Mesothelial cell of epicardium (in vitro differentiated cells): ENCODE measurements around the gene FUT8. TPM values are rescaled to one million over a fixed set of nuclear protein-coding genes. Genes with fewer than 3 reads are reported as not detected.
"Not testable (repeated sequence)": the region's sequence is repeated elsewhere in the genome, so short reads cannot be mapped to it uniquely, and the experiment has no call there.

ENCODE experiments used
- DNase-seq, 2 experiments: peaks; one replicate each; pipeline ENCODE4 v3.0.0; 2021; ENCODE audit warnings: low spot score in 2 of 2; ENCODE audit not compliant: unreplicated experiment in 2 of 2
- H3K27ac Mint-ChIP-seq: 2 replicates; pipeline ENCODE4 v1.8.0; 2021; ENCODE audit warnings: mixed read lengths
- H3K27me3 Mint-ChIP-seq: 2 replicates; pipeline ENCODE4 v1.8.0; 2021; ENCODE audit warnings: low read depth, mixed read lengths
- H3K36me3 Mint-ChIP-seq: 2 replicates; pipeline ENCODE4 v1.8.0; 2021; ENCODE audit warnings: mixed read lengths
- H3K4me1 Mint-ChIP-seq: 2 replicates; pipeline ENCODE4 v1.8.0; 2021; ENCODE audit warnings: mixed read lengths
- H3K4me3 Mint-ChIP-seq: 2 replicates; pipeline ENCODE4 v1.8.0; 2021; ENCODE audit warnings: mild to moderate bottlenecking, moderate library complexity, mixed read lengths
- H3K9me3 Mint-ChIP-seq: 2 replicates; pipeline ENCODE4 v1.8.0; 2021; ENCODE audit warnings: mixed read lengths
- total RNA-seq: library from RNA; stranded (reverse); gene quantifications from 3 replicates; pipeline ENCODE4 v1.2.1, GENCODE V29; 2021
- TF ChIP-seq, protein P1 (sequence below): fragments of 200-600 bp; sonication (generic); IDR thresholded peaks from one replicate; pipeline ENCODE4 v1.5.0; 2021; ENCODE audit warnings: antibody characterized with exemption; ENCODE audit not compliant: unreplicated experiment

Gene FUT8
- total RNA-seq, 1 donor from 2014 or later: 49.4 TPM

DNA sequence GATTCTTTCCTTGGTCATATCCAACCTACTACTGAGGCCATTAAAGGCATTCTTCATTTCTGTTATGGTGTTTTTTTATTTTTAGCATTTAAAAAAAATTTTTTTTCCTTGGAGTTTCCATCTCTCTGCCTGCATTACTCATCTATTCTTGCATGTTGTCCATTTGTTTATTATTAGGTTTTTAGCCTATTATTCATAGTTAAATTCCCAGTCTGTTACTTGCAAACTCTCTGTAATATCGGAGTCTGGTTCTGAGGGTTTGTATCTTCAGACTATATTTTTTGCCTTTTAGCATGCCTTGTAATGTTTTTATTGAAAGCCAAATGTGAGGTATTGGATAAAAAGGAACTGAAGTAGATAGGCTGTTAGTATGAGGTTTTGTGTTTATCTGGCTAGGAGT is 284.3 kb downstream of the FUT8 start:
- H3K4me1 Mint-ChIP-seq: no peaks in the 10 kb centered on the region
- H3K36me3 Mint-ChIP-seq: peaks cover 18% of the 10 kb centered on the region
- H3K9me3 Mint-ChIP-seq: peaks cover 21% of the 10 kb centered on the region
- no peak overlapping the region for H3K4me3 Mint-ChIP-seq
- no peak overlapping the region for H3K27ac Mint-ChIP-seq
- DNase-seq: no peak
- no peaks in the 10 kb centered on the region for H3K27me3 Mint-ChIP-seq
- TF ChIP-seq, protein P1, sequence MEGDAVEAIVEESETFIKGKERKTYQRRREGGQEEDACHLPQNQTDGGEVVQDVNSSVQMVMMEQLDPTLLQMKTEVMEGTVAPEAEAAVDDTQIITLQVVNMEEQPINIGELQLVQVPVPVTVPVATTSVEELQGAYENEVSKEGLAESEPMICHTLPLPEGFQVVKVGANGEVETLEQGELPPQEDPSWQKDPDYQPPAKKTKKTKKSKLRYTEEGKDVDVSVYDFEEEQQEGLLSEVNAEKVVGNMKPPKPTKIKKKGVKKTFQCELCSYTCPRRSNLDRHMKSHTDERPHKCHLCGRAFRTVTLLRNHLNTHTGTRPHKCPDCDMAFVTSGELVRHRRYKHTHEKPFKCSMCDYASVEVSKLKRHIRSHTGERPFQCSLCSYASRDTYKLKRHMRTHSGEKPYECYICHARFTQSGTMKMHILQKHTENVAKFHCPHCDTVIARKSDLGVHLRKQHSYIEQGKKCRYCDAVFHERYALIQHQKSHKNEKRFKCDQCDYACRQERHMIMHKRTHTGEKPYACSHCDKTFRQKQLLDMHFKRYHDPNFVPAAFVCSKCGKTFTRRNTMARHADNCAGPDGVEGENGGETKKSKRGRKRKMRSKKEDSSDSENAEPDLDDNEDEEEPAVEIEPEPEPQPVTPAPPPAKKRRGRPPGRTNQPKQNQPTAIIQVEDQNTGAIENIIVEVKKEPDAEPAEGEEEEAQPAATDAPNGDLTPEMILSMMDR: no peak

DNA sequence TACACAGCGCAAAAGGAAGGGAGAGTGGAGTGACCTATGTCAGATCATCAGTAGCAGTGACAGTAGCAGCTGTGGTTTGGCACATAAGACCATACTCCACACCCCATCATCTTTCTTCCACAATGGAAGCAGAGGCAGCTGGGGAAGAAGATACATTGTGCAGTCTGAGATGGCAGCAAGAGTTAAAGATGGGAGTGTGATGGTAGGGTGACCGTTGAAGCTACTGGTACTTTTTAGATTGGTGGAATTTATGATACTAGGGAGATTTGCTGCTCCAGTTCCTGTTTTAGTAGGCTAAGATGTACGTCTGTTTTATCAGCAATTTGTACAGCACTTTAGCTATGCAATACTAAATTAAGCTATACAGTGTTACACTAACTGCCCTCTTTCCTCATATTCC is 291.0 kb downstream of the FUT8 start:
- TF ChIP-seq, protein P1: no peak
- Mint-ChIP-seq H3K4me1 (no peaks in the 10 kb centered on the region), H3K27me3 (no peaks in the 10 kb centered on the region), H3K36me3 (peaks cover 12% of the 10 kb centered on the region), H3K4me3 (no peak overlapping the region), H3K9me3 (peaks cover 18% of the 10 kb centered on the region), H3K27ac (no peak overlapping the region)
- DNase-seq: no peak

DNA sequence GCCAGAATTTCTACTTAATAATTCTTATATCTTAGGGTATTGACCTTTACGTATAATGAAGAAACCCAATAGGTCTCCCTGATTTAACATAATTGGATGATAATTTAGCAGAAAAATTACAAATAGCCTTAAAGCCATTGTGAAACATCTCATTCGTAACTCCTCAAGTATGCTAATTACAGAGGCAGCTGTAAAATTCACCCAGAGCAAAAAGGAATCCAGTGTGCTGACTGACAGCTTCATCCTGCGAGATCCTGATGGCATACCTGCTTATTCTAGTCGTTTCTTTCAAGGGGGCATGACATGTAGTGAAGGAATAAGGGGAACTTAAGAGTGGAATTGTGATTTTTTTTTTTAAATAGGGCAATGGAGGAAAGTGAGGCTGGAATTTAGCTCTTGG is 291.5 kb downstream of the FUT8 start:
- Mint-ChIP-seq H3K4me1 (no peaks in the 10 kb centered on the region), H3K9me3 (peaks cover 20% of the 10 kb centered on the region), H3K27ac (no peak overlapping the region), H3K4me3 (no peak overlapping the region), H3K36me3 (peaks cover 14% of the 10 kb centered on the region), H3K27me3 (no peaks in the 10 kb centered on the region)
- TF ChIP-seq, protein P1: no peak
- no peak for DNase-seq

DNA sequence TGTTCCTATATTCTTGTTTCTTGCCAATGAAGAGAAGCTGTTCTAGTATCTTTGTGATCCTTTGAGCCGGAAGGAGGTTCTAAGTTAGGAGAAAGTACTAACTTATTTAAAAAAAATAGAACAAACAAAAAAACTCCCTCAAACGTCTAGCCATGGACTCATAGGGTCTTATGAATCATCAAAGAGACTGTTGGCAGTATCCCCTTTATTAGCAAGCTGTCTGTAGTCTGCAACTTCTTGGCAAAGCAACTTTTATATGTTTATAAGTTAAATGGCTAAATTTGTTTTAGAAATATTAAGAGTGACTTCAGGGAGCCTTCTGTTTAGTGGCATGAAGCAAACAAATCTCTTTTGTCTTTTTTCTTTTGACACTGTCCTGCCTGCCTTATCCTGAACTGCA is 291.9 kb downstream of the FUT8 start:
- no peak for DNase-seq
- H3K27me3 Mint-ChIP-seq: no peaks in the 10 kb centered on the region
- peaks cover 20% of the 10 kb centered on the region for H3K9me3 Mint-ChIP-seq
- H3K27ac Mint-ChIP-seq: no peak overlapping the region
- no peak overlapping the region for H3K4me3 Mint-ChIP-seq
- H3K4me1 Mint-ChIP-seq: no peaks in the 10 kb centered on the region
- H3K36me3 Mint-ChIP-seq: peaks cover 14% of the 10 kb centered on the region
- TF ChIP-seq, protein P1: no peak

DNA sequence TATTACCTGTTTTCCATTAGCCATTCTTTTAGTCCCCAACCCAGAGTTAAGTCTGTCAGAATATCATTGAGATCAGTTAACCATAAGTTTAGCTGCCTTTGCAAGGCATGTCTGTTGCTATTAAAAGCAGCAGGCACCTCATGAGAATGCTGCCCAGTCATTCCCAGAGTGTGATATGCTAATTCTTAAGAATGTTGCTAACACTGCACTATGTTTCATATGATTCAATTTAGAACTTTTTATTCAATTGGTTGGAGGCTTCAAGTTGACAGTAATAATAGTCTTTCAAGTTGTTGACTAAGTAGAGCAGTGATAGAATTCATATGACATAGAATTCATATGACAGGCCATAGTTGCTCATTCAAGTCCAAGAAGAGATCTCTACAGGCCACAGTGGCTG is 292.3 kb downstream of the FUT8 start:
- TF ChIP-seq, protein P1: no peak
- no peaks in the 10 kb centered on the region for H3K4me1 Mint-ChIP-seq
- H3K27ac Mint-ChIP-seq: no peak overlapping the region
- H3K9me3 Mint-ChIP-seq: peaks cover 20% of the 10 kb centered on the region
- DNase-seq: no peak
- H3K4me3 Mint-ChIP-seq: no peak overlapping the region
- H3K27me3 Mint-ChIP-seq: no peaks in the 10 kb centered on the region
- peaks cover 14% of the 10 kb centered on the region for H3K36me3 Mint-ChIP-seq

DNA sequence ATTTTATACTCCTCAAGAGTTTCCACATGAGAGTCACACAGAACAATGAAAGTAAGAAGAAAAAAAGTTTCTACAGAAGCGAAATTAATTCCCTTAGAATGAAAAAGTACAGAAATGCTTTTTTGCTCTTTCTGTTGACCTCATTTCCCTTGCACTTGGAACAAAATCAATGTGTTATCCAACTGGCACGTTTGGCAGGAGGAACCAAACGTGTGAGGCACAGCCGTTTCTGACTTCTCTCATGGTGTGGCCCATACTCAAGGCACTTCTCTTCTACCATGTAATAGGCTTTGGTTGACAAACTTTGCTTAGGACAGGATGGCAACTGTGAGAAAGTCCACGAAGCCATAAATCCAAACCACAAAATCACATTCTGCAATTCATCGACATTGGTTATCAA is 297.0 kb downstream of the FUT8 start:
- no peak overlapping the region for H3K4me3 Mint-ChIP-seq
- peaks cover 36% of the 10 kb centered on the region for H3K9me3 Mint-ChIP-seq
- no peaks in the 10 kb centered on the region for H3K4me1 Mint-ChIP-seq
- TF ChIP-seq, protein P1: no peak
- peaks cover 27% of the 10 kb centered on the region for H3K36me3 Mint-ChIP-seq
- H3K27ac Mint-ChIP-seq: no peak overlapping the region
- H3K27me3 Mint-ChIP-seq: no peaks in the 10 kb centered on the region
- no peak for DNase-seq

DNA sequence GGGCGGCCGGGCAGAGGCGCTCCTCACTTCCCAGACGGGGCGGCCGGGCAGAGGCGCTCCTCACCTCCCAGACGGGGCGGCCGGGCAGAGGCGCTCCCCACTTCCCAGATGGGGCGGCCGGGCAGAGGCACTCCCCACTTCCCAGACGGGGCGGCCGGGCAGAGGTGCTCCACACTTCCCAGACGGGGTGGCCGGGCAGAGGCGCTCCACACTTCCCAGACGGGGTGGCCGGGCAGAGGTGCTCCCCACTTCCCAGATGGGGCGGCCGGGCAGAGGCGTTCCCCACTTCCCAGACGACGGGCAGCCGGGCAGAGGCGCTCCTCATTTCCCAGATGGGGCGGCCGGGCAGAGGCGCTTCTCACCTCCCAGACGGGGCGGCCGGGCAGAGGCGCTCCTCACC is 304.3 kb downstream of the FUT8 start:
- H3K27ac Mint-ChIP-seq, H3K4me3 Mint-ChIP-seq, H3K27me3 Mint-ChIP-seq, DNase-seq, H3K4me1 Mint-ChIP-seq: not testable (repeated sequence)
- Mint-ChIP-seq H3K9me3 (peaks cover 64% of the 10 kb centered on the region), H3K36me3 (peaks cover 58% of the 10 kb centered on the region)

DNA sequence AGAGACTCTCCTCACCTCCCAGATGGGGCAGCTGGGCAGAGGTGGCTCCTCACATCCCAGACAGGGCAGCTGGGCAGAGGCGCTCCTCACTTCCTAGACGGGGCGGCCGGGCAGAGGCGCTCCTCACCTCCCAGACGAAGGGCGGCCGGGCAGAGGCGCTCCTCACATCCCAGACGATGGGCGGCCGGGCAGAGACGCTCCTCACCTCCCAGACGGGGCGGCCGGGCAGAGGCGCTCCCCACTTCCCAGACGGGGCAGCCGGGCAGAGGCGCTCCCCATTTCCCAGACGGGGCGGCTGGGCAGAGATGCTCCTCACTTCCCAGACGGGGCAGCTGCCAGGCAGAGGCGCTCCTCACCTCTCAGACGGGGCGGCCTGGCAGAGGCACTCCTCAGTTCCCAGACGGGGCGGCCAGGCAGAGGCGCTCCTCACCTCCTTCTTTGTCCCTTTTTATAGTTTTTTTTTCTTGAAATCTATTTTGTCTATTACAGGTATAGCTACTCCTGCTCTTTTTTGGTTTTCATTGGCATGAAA is 304.9 kb downstream of the FUT8 start:
- H3K4me1 Mint-ChIP-seq, DNase-seq, H3K27me3 Mint-ChIP-seq, H3K27ac Mint-ChIP-seq, H3K4me3 Mint-ChIP-seq: not testable (repeated sequence)
- peaks cover 65% of the 10 kb centered on the region for H3K9me3 Mint-ChIP-seq
- peaks cover 62% of the 10 kb centered on the region for H3K36me3 Mint-ChIP-seq
